Measurements from ENCODE around the gene CYP1B1.
"Not testable (repeated sequence)": the region's sequence is repeated elsewhere in the genome, so short reads cannot be mapped to it uniquely, and the experiment has no call there.

CYP1B1 gene

DNA sequence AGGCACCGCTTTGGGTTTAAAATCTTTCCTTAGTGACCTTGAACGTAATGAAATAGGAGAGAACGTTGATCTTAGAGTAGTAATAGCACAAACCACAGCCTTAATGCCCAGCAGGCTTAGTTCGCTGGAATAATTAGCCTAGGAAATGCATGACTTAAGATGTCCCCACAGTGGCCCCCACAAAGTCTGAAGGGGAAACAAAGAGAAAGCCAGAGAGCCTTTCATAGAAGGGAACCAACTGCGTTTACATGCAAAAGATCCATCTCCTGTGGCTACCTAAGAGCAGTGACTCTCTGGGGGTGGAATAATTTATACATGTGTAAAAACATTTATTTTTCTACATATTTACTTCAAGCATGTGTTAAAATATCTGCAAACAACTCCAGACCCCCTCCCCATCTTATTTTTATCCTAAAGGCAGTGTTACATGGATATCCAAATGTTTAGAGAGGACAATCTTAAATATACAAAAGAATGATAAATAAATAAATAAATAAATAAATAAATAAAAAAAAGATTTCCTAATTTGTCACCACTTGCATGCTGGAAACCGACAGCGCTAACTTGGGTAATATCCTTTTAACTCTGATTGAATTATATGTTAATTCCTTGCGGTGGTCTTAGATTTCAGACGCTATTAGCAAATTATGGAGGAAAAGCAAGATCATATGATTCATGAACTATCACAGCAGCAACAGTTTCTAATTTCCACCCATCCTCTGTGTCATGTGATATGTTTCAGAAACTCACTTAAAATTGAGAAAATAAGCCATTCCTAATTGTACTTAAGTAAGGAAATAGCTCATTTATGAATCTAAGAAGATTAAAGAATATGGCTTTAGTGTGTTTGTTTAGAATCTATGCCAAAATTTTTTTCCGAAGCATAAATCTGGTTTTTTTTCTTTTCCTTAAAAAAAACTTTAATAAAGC lies 23.4 kb upstream of the CYP1B1 start:
- DNase-seq (ENCODE audit: low read depth) = no peak
- H3K4me3 ChIP-seq (ENCODE audit: low read depth, low read length) = no peak overlapping the region

DNA sequence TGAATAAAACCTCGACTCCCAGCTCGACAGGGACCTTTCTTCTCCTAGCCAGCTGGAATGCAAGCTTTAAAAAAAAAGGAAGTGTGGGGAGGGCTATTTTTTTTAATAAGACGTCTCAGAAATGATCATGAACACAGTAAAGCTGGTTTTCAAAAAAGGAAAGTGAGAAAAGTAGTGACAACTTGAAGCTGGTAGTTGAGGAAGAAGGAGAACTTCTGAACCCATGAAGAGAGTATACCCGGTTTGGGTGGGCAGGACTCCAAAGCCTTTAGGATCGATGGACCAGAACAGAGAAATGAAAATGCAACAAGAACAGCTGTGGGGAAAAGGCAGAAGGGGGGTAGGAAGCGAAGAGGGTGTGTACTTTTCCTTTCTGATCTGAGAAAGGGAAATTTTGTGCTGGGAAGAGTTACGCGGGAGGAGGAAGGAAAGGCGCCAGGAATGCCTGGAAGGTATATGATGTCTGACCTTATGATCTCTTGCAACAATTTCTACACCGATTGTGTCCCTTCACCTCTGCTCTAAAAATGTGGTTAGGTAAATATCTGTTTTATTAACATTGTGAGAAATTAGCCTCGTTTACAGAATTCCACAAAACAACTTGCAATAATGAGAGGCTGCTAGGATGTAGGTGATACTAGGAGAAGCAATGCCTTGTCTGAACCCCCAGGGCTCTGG lies 22.6 kb upstream of the CYP1B1 start:
- peak overlapping the region; percentile 9 for H3K4me3 ChIP-seq (ENCODE audit: low read depth, low read length)
- DNase-seq (ENCODE audit: low read depth) = no peak

DNA sequence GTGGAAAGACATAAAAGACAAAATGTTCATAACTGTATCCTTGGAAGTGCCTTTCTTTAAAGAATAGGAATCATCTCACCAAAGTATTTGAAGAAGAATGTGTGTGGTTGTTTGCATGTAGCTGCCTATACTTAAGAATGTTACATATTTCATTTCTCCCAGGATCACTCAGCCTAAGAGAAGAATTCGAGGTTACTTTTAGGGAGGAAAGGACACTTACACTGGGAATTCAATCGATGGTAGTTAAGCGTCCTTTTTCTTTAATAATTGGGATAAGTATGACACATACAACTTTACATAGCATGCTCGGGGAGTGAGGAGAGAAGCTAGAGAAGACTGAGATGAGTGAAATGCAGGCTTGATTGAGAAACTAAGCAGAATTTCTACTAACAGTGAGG lies 22.0 kb upstream of the CYP1B1 start:
- DNase-seq (ENCODE audit: low read depth) = no peak
- no peak overlapping the region for H3K4me3 ChIP-seq (ENCODE audit: low read depth, low read length)

DNA sequence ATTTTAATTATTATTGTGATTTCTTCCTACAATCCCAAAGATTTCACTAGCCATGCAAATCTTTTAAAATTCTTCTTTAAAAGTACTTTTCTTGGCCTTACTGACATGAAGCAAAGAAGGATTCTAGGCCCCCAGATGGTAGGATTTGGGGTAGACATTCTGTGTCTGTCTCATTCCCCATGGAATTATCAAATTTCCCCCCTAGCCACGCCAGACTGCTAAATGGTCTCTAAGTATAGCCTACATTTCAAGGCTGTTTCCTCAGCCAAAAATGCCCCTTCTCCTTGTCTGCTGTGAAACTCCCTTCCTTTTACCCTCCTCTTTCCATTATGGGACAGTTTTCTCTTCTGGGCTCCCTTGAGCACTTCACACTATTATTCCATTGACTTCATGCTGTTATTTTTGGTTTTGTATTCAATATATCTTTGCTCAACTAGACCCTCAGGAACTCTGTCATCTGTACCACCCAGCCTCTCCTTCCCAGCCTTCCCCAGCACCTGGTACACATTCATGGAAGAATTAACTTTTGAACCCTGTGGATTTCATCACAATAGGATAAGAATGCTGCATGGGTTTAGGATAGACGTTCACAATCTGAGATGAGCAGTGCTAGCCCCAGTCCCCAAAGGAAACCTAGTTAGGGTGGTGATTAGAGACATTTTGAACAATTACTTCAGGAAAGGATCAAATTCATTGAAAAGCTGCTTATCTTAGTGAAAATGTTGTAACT lies 21.5 kb upstream of the CYP1B1 start:
- no peak for DNase-seq (ENCODE audit: low read depth)
- no peak overlapping the region for H3K4me3 ChIP-seq (ENCODE audit: low read depth, low read length)

DNA sequence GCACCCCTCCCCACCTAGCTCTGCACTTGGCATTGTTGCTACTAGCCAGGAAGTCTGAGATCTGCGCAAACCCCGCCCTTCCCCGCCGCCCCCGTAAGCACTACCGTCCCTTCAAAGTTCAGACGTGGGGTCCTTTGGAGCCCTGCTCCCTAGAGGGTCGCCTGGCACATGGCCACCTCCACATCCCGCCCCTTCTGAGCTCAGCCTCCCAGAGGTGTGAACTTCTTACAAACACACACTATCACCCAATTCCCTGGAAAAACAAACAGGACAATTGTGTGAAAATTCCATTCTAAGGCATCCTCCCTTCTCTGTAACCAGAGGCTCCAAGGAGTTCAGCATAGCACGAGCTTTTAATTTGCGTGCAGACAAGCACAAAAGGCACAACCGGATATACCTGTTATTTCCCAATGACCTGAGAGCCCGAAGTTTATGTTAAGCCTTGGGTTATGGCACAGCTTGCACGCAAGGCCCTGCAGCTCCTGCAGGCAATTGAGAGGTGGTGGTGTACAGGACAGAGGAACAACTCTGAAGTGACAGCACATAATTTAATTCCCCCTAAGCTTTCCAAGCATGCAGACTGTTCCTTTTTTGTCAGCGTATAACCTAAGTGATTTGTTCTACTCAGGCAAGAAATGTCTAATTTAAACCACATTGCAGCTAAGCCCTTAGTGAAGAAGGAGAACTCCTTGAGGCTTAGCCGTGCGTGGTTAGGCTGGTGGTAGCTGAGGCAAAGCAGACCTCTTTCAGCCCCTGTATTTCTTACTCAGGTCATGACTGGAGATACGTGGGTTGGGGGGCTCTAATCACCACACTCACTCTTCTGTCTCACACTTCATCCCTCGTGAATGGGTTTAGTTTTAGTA lies 20.3 kb upstream of the CYP1B1 start:
- DNase-seq (ENCODE audit: low read depth) = no peak

DNA sequence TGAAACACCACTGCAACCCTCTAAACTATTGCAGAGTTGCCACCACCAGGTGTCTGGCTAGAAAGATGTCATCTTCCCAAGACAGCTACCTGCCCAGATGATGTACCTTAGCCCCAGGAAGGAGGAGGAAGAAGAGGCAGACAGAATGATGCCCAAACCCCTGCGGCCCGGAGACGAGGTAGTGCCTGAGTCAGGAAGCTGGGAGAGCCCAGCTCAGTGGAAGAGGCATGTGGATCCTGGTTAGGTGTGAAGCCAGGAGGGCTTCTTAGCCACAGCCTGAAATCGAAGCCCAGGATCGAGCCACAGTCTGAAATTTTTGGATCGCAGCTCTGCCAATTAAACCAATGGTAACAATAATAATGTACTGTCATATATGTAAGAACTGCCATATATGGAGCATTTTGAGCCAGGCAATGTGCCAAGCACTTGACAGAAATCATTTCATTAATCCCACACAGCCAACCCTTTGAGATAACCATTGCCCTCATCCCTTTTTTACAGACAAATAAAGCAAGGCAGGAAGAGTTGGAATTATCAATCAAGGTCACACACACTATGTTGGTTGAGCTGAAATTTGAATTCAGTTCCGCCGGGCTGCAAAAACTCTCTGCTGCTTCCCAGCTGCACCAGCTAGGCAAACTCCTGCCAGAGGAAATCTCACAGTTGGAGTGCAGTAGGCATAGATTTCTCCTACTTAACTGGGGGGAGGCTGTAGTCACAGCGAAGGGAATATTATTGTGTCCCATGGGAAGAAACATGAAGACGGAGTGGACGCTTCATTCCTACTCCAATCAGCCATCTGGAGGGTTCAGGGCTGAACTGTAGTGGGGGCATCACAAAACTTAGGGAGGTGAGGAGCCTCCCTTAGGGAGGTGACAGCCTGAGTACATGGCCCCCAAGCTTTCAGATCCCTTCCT lies 19.4 kb upstream of the CYP1B1 start:
- no peak for DNase-seq (ENCODE audit: low read depth)
- no peak overlapping the region for H3K4me3 ChIP-seq (ENCODE audit: low read depth, low read length)

More for the DNA sequence above, 20.3 kb upstream of the CYP1B1 start:
- H3K4me3 ChIP-seq (ENCODE audit: low read depth, low read length) = no peak overlapping the region

DNA sequence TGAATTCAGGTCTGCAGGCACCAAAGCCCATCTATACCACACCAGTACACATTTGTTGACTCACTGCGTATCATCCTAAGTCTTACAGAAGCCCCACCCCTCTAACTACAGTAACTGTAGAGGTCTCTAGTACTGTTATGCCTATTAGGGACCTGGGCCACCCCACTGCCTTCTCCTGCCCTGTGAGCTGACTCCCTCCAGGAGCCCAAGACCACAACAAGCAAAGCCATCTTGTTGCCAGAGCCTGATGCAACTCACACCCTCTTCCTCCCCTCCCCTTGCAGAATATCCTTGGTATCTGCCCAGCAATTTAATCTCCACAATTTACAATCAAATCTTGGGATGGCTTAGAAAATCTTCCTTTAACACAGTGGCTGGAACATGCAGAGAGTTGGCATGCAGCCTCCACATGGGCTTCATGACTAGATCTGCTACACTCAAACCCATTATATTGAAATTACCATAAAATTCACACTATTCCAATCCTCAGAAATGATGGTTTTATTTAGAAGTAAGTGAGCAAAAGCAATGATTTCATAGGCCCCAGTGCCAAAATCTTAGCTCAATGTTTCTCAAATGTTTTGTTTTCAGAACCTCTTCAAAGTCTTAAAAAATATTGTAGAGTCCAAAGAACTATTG lies 17.7 kb upstream of the CYP1B1 start:
- DNase-seq (ENCODE audit: low read depth) = no peak

DNA sequence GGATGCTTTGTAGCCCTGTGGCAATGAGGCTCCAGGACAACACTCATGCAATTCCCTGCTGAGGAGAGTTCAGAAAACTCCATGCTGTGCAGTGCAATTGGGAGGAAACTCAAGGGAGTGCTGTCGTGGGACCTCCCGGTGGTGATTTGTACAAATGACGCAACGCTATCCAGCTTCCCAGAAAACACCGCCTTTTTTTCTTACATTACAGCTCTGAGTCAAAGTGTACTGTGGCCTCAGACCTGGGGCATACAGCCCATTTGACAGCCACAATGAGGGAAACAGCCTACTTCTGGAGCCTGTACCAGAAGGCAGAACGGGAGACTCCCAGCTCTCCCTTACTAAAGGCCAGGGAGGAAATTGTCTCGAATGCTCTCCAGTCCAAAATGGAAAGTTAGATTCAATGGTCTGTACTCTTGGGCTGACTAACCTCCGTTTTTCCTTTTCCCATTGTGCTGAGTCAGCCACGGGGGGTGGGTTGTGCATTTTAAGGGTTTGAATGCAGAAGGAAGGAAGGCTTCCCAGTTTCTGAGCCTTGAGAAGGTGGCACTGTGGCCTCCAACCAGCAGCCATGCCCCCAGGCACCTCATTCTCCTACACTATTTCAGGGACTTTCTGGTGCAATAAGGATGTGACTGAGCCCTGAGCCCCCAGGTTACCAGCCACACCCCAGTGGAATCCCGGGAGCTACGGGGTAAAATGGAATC lies 16.4 kb upstream of the CYP1B1 start:
- peak; percentile 86 for DNase-seq (ENCODE audit: low read depth)
- no peak overlapping the region for H3K4me3 ChIP-seq (ENCODE audit: low read depth, low read length)

More for the DNA sequence above, 17.7 kb upstream of the CYP1B1 start:
- no peak overlapping the region for H3K4me3 ChIP-seq (ENCODE audit: low read depth, low read length)

DNA sequence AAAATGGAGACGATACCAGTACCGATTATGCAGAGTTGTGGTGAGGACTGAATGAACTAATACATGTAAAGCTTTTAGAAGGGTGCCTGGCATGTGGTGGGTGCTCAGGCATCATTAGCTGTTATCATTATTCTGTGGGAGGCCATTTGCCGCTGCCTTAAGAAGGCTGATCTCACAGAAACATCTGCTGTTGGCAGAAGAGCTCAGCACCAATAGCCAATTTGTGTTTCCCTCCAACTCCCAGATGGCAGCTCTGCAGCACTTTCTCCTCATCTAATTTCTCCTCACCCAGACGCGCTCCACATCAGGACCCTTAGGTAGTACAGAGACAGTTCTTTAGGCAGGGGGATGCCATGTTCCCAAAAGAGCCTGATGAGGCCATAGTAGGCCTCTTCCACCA lies 15.8 kb upstream of the CYP1B1 start:
- no peak overlapping the region for H3K4me3 ChIP-seq (ENCODE audit: low read depth, low read length)
- DNase-seq (ENCODE audit: low read depth) = no peak

DNA sequence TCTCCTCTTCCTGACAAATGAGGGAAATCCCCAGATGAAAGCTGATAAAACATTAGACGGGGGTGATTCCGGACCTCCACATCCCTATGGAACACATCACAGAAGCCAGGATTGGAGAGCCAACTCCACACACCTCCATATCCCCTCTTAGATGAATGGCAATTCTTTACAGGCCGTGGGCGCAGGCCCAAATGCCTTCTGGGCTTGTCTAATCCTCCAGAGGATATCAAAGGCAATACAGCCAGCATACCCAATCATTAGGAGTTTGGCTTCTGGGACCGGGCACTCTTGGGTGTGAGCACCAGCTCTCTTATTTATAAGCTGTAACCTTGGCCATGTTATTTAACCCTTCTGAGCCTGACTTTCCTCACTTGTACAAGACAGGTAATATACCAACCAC lies 15.0 kb upstream of the CYP1B1 start:
- no peak for DNase-seq (ENCODE audit: low read depth)
- H3K4me3 ChIP-seq (ENCODE audit: low read depth, low read length) = no peak overlapping the region

DNA sequence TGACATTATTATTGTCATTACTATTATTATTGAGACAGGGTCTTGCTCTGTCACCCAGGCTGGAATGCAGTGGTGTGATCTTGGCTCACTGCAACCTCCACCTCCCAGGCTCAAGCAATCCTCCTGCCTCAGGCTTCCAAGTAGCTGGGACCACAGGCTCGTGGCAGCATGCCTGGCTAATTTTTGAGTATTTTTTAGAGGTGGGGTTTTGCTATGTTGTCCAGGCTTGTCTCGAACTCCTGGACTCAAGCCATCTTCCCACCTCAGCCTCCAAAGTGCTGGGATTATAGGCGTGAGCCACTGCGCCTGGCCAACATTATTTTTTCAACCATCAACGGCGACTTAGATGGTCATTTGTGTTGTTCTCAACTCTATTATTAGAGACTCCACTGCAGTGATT lies 14.3 kb upstream of the CYP1B1 start:
- not testable (repeated sequence) for H3K4me3 ChIP-seq (ENCODE audit: low read depth, low read length); DNase-seq (ENCODE audit: low read depth)

DNA sequence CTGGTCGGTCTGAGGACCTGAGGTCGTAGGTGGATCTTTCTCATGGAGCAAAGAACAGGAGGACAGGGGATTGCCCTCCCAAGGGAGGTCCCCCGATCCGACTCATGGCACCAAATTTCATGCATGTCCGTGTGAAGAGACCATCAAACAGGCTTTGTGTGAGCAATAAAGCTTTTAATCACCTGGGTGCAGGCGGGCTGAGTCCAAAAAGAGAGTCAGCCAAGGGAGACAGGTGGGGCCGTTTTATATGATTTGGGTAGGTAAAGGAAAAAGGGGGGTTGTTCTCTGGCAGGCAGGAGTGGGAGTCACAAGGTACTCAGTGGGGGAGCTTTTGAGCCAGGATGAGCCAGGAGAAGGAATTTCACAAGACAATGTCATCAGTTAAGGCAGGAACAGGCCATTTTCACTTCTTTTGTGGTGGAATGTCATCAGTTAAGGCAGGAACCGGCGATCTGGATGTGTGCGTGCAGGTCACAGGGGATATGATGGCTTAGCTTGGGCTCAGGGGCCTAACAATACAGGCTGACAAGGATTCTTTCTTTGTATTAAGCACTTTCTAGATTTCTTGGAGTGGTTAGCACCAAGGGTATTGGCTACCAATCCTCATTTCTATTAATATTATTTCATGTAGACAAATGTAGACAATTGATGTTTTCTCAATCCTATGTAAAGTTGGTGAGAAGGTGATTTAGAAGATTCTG lies 10.2 kb upstream of the CYP1B1 start:
- not testable (repeated sequence) for H3K4me3 ChIP-seq (ENCODE audit: low read depth, low read length); DNase-seq (ENCODE audit: low read depth)

DNA sequence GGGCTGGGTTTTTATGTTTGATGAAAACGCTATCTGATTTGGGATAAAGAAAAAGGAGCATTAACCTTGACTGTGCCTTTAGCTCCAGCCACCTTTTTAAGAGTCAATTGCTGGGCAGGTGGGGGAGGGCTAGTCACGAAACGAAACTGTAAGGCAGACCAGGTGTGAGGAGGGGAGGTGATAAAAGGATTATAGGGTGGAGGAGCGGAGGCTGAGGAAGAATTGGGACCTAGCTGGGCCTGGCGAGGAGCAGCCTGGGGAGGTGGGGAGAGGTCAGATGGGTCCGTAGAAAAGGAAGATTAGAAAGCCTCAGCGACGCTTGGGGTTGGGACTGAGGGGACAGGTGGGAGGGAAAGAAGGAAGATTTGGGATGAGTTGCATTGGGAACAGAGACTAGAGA lies 8.6 kb upstream of the CYP1B1 start:
- not testable (repeated sequence) for DNase-seq (ENCODE audit: low read depth); H3K4me3 ChIP-seq (ENCODE audit: low read depth, low read length)

DNA sequence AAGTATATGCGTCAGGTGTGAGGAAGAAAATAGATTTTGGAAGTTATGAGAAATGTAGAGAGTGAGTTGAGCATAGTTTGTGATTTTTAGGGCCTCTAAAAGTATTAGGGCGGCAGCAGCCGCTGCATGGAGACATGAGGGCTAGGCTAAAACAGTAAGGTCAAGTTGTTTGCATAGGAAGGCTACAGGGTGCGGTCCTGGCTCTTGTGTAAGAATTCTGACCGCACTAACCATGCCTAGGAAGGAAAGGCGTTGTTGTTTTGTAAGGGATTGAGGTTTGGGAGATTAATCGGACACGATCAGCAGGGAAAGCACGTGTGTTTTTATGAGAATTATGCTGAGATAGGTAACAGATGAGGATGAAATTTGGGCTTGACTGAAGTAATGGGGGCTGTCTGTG lies 6.8 kb upstream of the CYP1B1 start:
- not testable (repeated sequence) for H3K4me3 ChIP-seq (ENCODE audit: low read depth, low read length); DNase-seq (ENCODE audit: low read depth)

DNA sequence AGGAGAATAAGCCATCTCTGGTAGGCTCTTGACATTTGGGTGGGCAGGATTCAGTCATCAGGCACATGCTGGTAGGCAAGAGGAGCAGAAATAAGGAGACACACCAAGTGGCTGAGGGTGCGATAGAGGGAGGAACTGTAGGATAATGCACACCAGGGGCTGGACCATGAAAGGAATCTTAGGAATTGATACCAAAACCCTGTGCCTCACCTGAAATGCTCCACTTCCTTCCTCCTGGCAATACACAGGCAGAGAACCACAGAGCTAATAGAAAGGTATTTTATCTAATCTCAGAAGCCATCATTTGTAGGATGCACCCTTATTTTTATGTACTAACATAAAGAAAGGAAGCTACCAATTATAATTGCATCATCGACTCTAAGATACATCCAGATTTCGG lies 4.4 kb upstream of the CYP1B1 start:
- no peak for DNase-seq (ENCODE audit: low read depth)
- no peak overlapping the region for H3K4me3 ChIP-seq (ENCODE audit: low read depth, low read length)

DNA sequence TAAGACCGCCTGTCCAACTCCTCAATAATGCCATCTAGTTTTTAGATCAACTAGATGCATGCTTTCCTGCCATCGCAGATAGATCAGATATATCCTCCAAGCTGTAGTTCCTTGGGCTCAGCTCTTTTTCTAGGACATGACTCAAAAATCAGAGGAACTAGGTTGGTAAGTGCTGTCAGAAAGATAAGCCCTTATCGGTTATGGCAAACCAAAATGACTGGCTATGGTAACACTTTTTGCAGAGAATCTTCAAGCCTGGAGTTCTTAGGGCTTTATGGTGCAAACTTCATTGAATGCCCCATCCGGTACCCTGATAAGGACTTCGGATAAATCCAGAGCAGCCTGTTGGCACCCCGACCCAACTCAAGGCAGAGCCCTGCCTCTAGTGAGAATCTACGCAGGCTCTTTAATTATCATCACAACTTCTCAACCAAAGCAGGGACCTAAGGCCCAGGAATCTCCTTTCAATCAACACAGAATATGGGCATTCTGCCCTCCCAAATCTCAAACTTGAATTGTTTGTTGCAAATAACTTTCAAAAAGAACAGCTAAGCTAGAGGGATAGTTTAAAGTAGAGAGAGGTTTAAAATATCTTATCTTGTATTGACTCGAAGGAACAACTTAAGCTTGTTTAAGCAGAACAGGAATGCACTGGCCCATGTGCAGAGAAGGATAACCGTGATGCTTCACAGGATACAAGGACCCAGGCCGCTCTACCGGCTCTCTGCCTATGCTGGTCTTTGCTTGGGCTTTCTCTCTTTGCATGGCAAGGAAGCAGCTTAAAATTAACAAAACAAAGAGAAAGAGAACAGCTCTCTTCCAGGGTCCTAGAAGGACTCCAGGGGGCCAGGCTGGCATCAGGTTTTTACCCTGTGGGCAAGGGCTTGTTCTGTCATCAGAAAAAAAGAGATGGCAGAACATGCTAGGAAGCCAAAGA lies 3.4 kb upstream of the CYP1B1 start:
- DNase-seq (ENCODE audit: low read depth) = no peak
- no peak overlapping the region for H3K4me3 ChIP-seq (ENCODE audit: low read depth, low read length)

Data from skeletal muscle cell (primary cell).